Adipose tissue (tissue), 3 donors: ENCODE measurements around the gene PCDHGA5. TPM values are rescaled to one million over a fixed set of nuclear protein-coding genes. Genes with fewer than 3 reads are reported as not detected.
"Not testable (repeated sequence)": the region's sequence is repeated elsewhere in the genome, so short reads cannot be mapped to it uniquely, and the experiment has no call there.

Source experiments
- H3K27ac ChIP-seq: one replicate; pipeline ENCODE4 v1.5.1; 2013; ENCODE audit warnings: low read depth, low read length
- WGBS, 3 donors: extraction: QIAGEN DNeasy Blood & Tissue Kit; methylation state at CpG; one replicate each; pipeline ENCODE4 v1.1.7; 2013; 5-methylcytosine and 5-hydroxymethylcytosine counted together
- polyA plus RNA-seq, 3 donors: library from polyadenylated mRNA; stranded (reverse); fragments of 200-250 nt; gene quantifications; one replicate each; pipeline ENCODE4 v1.2.3, GENCODE V29; 2013
- donor health status: healthy with polysubstance abuse.
- donor health status: Bipolar disorder and iron deficiency.
- donor health status: healthy.

The PCDHGA5 gene
- polyA plus RNA-seq, result under 1 TPM; 0.34 to 0.52 (median 0.43) TPM

- no peak within 1 kb of the TSS for H3K27ac ChIP-seq
- 12 to 19% (median 16%) methylated on average over 34 of the region's 34 CpGs for WGBS, 3 donors
These were observed at the start of gene PCDHGA5 for GRCh38 chr5:141363952-141364660. Gene PCDHGA5, plus strand, starts transcription at chr5:141364162. Its CDS starts 169 bp downstream, at chr5:141364331.

- not testable (repeated sequence) for H3K27ac ChIP-seq
- 85 to 92% (median 89%) methylated on average over 4 of the region's 4 CpGs for WGBS, 3 donors
These were observed 47.0 kb upstream of the PCDHGA5 start for GRCh38 chr5:141316963-141317362.

GRCh38 chr5:141319202-141319601 lies 44.8 kb upstream of the PCDHGA5 start:
- 97 to 99% (median 98%) methylated on average over 6 of the region's 6 CpGs for WGBS, 3 donors

GRCh38 chr5:141319699-141320098 lies 44.3 kb upstream of the PCDHGA5 start:
- 71 to 76% (median 76%) methylated on average over 5 of the region's 5 CpGs for WGBS, 3 donors
- H3K27ac ChIP-seq, result no peak overlapping the region

More at GRCh38 chr5:141319202-141319601, 44.8 kb upstream of the PCDHGA5 start:
- no peak overlapping the region for H3K27ac ChIP-seq

GRCh38 chr5:141320225-141321169 lies 43.5 kb upstream of the PCDHGA5 start, which contains the start of gene TAF7:
Gene TAF7, minus strand, starts transcription at chr5:141320784. Its CDS starts 740 bp downstream, at chr5:141320044.
- peak within 1 kb of the TSS; percentile 97 for H3K27ac ChIP-seq
- WGBS, 3 donors, result 1 to 2% (median 2%) methylated on average over 67 of the region's 67 CpGs

- H3K27ac ChIP-seq, result no peak overlapping the region
- WGBS, 3 donors, result 90 to 93% (median 92%) methylated on average over 3 of the region's 3 CpGs
These were observed 41.7 kb upstream of the PCDHGA5 start for GRCh38 chr5:141322261-141322660.

- H3K27ac ChIP-seq, result no peak overlapping the region
- 10 to 12% (median 12%) methylated on average over 27 of the region's 27 CpGs for WGBS, 3 donors
These were observed 37.7 kb upstream of the PCDHGA5 start for GRCh38 chr5:141326088-141326854.

GRCh38 chr5:141328231-141328630 lies 35.7 kb upstream of the PCDHGA5 start:
- no peak overlapping the region for H3K27ac ChIP-seq
- 78 to 85% (median 80%) methylated on average over 8 of the region's 8 CpGs for WGBS, 3 donors

- H3K27ac ChIP-seq, result no peak within 1 kb of the TSS
- WGBS, 3 donors, result 20 to 24% (median 21%) methylated on average over 21 of the region's 21 CpGs
These were observed 33.5 kb upstream of the PCDHGA5 start, which contains the start of gene PCDHGA1 for GRCh38 chr5:141330299-141331080. Gene PCDHGA1, plus strand, starts transcription at chr5:141330514.

- not testable (repeated sequence) for H3K27ac ChIP-seq
- WGBS, 3 donors, result 35 to 38% (median 36%) methylated on average over 32 to 39 of the region's 39 CpGs
These were observed 31.4 kb upstream of the PCDHGA5 start for GRCh38 chr5:141332571-141332970.

GRCh38 chr5:141338538-141339306 lies 25.2 kb upstream of the PCDHGA5 start, which contains the start of gene PCDHGA2:
Gene PCDHGA2, plus strand, starts transcription at chr5:141338760.
- no peak within 1 kb of the TSS for H3K27ac ChIP-seq
- whole genome bisulfite sequencing, 3 donors, result 8 to 11% (median 10%) methylated on average over 27 of the region's 27 CpGs

GRCh38 chr5:141340781-141341354 lies 23.1 kb upstream of the PCDHGA5 start:
- H3K27ac ChIP-seq, result not testable (repeated sequence)

GRCh38 chr5:141342773-141343172 lies 21.2 kb upstream of the PCDHGA5 start:
- WGBS, 3 donors, result 12 to 31% (median 14%) methylated on average over 1 of the region's 1 CpG
- no peak overlapping the region for H3K27ac ChIP-seq

More at GRCh38 chr5:141340781-141341354, 23.1 kb upstream of the PCDHGA5 start:
- 52 to 67% (median 60%) methylated on average over 26 to 45 of the region's 45 CpGs for WGBS, 3 donors

GRCh38 chr5:141343242-141343952 lies 20.6 kb upstream of the PCDHGA5 start, which contains the start of gene PCDHGA3:
Gene PCDHGA3, plus strand, starts transcription at chr5:141343829. Its CDS starts 205 bp downstream, at chr5:141344034.
- 22 to 25% (median 23%) methylated on average over 9 of the region's 9 CpGs for WGBS, 3 donors

GRCh38 chr5:141343953-141344463 lies 20.0 kb upstream of the PCDHGA5 start:
- WGBS, 3 donors, result 21 to 24% (median 22%) methylated on average over 31 of the region's 31 CpGs
- H3K27ac ChIP-seq, result no peak overlapping the region

More at GRCh38 chr5:141343242-141343952, 20.6 kb upstream of the PCDHGA5 start, which contains the start of gene PCDHGA3:
- no peak within 1 kb of the TSS for H3K27ac ChIP-seq
